MCF 10A (cell line): Measurements from ENCODE around the gene LIPI. TPM values are rescaled to one million over a fixed set of nuclear protein-coding genes. Genes with fewer than 3 reads are reported as not detected.
"Not testable (repeated sequence)": the region's sequence is repeated elsewhere in the genome, so short reads cannot be mapped to it uniquely, and the experiment has no call there.

Experiments
- BruUV-seq: library from RNA; stranded (reverse); fragments of 400-500 nt; replicated peaks from 2 replicates; lab custom pipeline; 2021; lab: Mats Ljungman, UMichigan
- CTCF ChIA-PET: fragments of 300-600 bp; sonication (Branson Sonifier 250); formaldehyde crosslinking; extraction: SDS; loops from one replicate; lab custom pipeline; 2021; ENCODE audit warnings: antibody characterized with exemption, inconsistent platforms; lab: Yijun Ruan, JAX
- POLR2A ChIA-PET: fragments of 300-600, 350-650 bp; sonication (Branson Sonifier 250); formaldehyde crosslinking; extraction: SDS; loops from one replicate; lab custom pipeline; 2020; ENCODE audit warnings: antibody characterized with exemption, inconsistent platforms; lab: Yijun Ruan, JAX
- DNase-seq: peaks from one replicate; pipeline ENCODE4 v3.0.0-alpha.2; 2018; ENCODE audit not compliant: unreplicated experiment
- H3K27ac Mint-ChIP-seq: one replicate; pipeline ENCODE4 v1.8.0; 2022; ENCODE audit warnings: mild to moderate bottlenecking, low read depth, mixed read lengths; ENCODE audit not compliant: unreplicated experiment
- H3K27me3 Mint-ChIP-seq: one replicate; pipeline ENCODE4 v1.8.0; 2022; ENCODE audit warnings: mixed read lengths; ENCODE audit not compliant: insufficient read depth, unreplicated experiment
- H3K36me3 Mint-ChIP-seq: one replicate; pipeline ENCODE4 v1.8.0; 2022; ENCODE audit warnings: mild to moderate bottlenecking, moderate library complexity, mixed read lengths; ENCODE audit not compliant: insufficient read depth, unreplicated experiment
- H3K4me1 Mint-ChIP-seq: one replicate; pipeline ENCODE4 v1.8.0; 2022; ENCODE audit warnings: mixed read lengths; ENCODE audit not compliant: insufficient read depth, unreplicated experiment
- H3K4me3 Mint-ChIP-seq: one replicate; pipeline ENCODE4 v1.8.0; 2022; ENCODE audit warnings: mild to moderate bottlenecking, moderate library complexity, mixed read lengths; ENCODE audit not compliant: unreplicated experiment
- H3K9me3 Mint-ChIP-seq: one replicate; pipeline ENCODE4 v1.8.0; 2022; ENCODE audit warnings: mixed read lengths; ENCODE audit not compliant: unreplicated experiment
- CTCF ChIP-seq: fragments of 200-600 bp; IDR thresholded peaks from one replicate; pipeline ENCODE4 v1.8.0; 2022; ENCODE audit warnings: antibody characterized with exemption, mild to moderate bottlenecking; ENCODE audit not compliant: unreplicated experiment
- intact Hi-C: fragments of 100-400 bp; cut with micrococcal nuclease; formaldehyde crosslinking; loops from 2 replicates; pipeline ENCODE4 v1.14.1; 2022
- total RNA-seq: library from RNA; stranded (reverse); gene quantifications from 2 replicates; pipeline ENCODE4 v1.2.3, GENCODE V29; 2022

The LIPI gene
- total RNA-seq, 1 experiment from 2014 or later, result not detected

GRCh38 chr21:14070049-14070893 lies 140.5 kb downstream of the LIPI start:
- ChIA-PET CTCF (interaction anchor here (0.6 kb wide), 1 partner anchor 251 kb away, joined by 4 read pairs; no protein-coding TSS in a partner anchor), POLR2A (no interaction called here)
- no peak overlapping the region for H3K27ac Mint-ChIP-seq
- no peaks in the 10 kb centered on the region for H3K27me3 Mint-ChIP-seq
- no peak for TF ChIP-seq CTCF
- intact Hi-C loops, result no loop called here
- peaks cover 7% of the 10 kb centered on the region for H3K36me3 Mint-ChIP-seq
- H3K4me3 Mint-ChIP-seq, result no peak overlapping the region
- no TSS peak for BruUV-seq
- no peaks in the 10 kb centered on the region for H3K4me1 Mint-ChIP-seq
- H3K9me3 Mint-ChIP-seq, result no peaks in the 10 kb centered on the region
- no peak for DNase-seq

GRCh38 chr21:14064296-14064645 lies 146.5 kb downstream of the LIPI start:
- no peaks in the 10 kb centered on the region for H3K9me3 Mint-ChIP-seq
- no peak for TF ChIP-seq CTCF
- no peak for DNase-seq
- intact Hi-C loops, result no loop called here
- H3K36me3 Mint-ChIP-seq, result no peaks in the 10 kb centered on the region
- H3K4me3 Mint-ChIP-seq, result no peak overlapping the region
- CTCF ChIA-PET, result no interaction called here
- no peaks in the 10 kb centered on the region for H3K27me3 Mint-ChIP-seq
- no TSS peak for BruUV-seq
- H3K4me1 Mint-ChIP-seq, result no peaks in the 10 kb centered on the region
- H3K27ac Mint-ChIP-seq, result no peak overlapping the region
- POLR2A ChIA-PET, result no interaction called here

GRCh38 chr21:14063620-14064295 lies 147.0 kb downstream of the LIPI start:
- POLR2A ChIA-PET, H3K27ac Mint-ChIP-seq, H3K36me3 Mint-ChIP-seq, H3K4me3 Mint-ChIP-seq, H3K27me3 Mint-ChIP-seq, intact Hi-C loops, BruUV-seq, H3K9me3 Mint-ChIP-seq, DNase-seq, H3K4me1 Mint-ChIP-seq: not testable (repeated sequence)
- CTCF ChIA-PET, result interaction anchor here (0.8 kb wide), 1 partner anchor 20 kb away, joined by 3 read pairs; no protein-coding TSS in a partner anchor

GRCh38 chr21:14062684-14063083 lies 148.1 kb downstream of the LIPI start:
- H3K27ac Mint-ChIP-seq, H3K4me3 Mint-ChIP-seq, DNase-seq, BruUV-seq, H3K27me3 Mint-ChIP-seq, H3K4me1 Mint-ChIP-seq, H3K36me3 Mint-ChIP-seq, H3K9me3 Mint-ChIP-seq, POLR2A ChIA-PET, intact Hi-C loops: not testable (repeated sequence)
- CTCF ChIA-PET, result interaction anchor here (0.8 kb wide), 1 partner anchor 19 kb away, joined by 3 read pairs; no protein-coding TSS in a partner anchor

GRCh38 chr21:14061820-14062219 lies 148.9 kb downstream of the LIPI start:
- CTCF ChIA-PET, H3K9me3 Mint-ChIP-seq: not testable (repeated sequence)

GRCh38 chr21:14058995-14059627 lies 151.6 kb downstream of the LIPI start:
- BruUV-seq, POLR2A ChIA-PET, H3K36me3 Mint-ChIP-seq, H3K9me3 Mint-ChIP-seq, H3K4me3 Mint-ChIP-seq, H3K27me3 Mint-ChIP-seq, CTCF ChIA-PET, DNase-seq, H3K4me1 Mint-ChIP-seq, intact Hi-C loops: not testable (repeated sequence)
- H3K27ac Mint-ChIP-seq, result peak overlapping the region; percentile 92

More at GRCh38 chr21:14061820-14062219, 148.9 kb downstream of the LIPI start:
- H3K27me3 Mint-ChIP-seq, H3K27ac Mint-ChIP-seq, H3K4me1 Mint-ChIP-seq, H3K36me3 Mint-ChIP-seq, BruUV-seq, POLR2A ChIA-PET, H3K4me3 Mint-ChIP-seq, DNase-seq, intact Hi-C loops: not testable (repeated sequence)
